H9 (cell line): ENCODE data around the gene STAC. TPM values are rescaled to one million over a fixed set of nuclear protein-coding genes. Genes with fewer than 3 reads are reported as not detected.

Source experiments
- DNase-seq: peaks from one replicate; pipeline ENCODE4 v3.0.0-alpha.2; 2017
- H2AFZ ChIP-seq: one replicate; pipeline ENCODE4 v1.6.1; 2013; ENCODE audit warnings: mild to moderate bottlenecking, low read length, control low read depth, moderate library complexity
- H2AK5ac ChIP-seq: 2 replicates; pipeline ENCODE4 v1.6.1; 2013; ENCODE audit warnings: low read length, control low read depth, mixed read lengths; ENCODE audit not compliant: insufficient read length
- H2BK120ac ChIP-seq: one replicate; pipeline ENCODE4 v1.6.1; 2013; ENCODE audit warnings: low read depth, mild to moderate bottlenecking, low read length, control low read depth, inconsistent platforms; ENCODE audit not compliant: poor library complexity, severe bottlenecking
- H2BK12ac ChIP-seq: 2 replicates; pipeline ENCODE4 v1.6.1; 2013; ENCODE audit warnings: low read length, control low read depth, mixed read lengths, low read depth; ENCODE audit not compliant: insufficient read length
- H2BK15ac ChIP-seq: 2 replicates; pipeline ENCODE4 v1.6.1; 2013; ENCODE audit warnings: low read depth, low read length, control low read depth
- H2BK20ac ChIP-seq: one replicate; pipeline ENCODE4 v1.6.1; 2013; ENCODE audit warnings: low read depth, mild to moderate bottlenecking, low read length, control low read depth, inconsistent platforms; ENCODE audit not compliant: poor library complexity, severe bottlenecking
- H2BK5ac ChIP-seq: 2 replicates; pipeline ENCODE4 v1.6.1; 2013; ENCODE audit warnings: low read length, control low read depth, mixed read lengths; ENCODE audit not compliant: insufficient read length
- H3K14ac ChIP-seq: 2 replicates; pipeline ENCODE4 v1.6.1; 2013; ENCODE audit warnings: low read length, control low read depth; ENCODE audit not compliant: insufficient read depth
- H3K18ac ChIP-seq: 2 replicates; pipeline ENCODE4 v1.6.1; 2013; ENCODE audit warnings: low read depth, mild to moderate bottlenecking, mixed read lengths, low read length, control low read depth; ENCODE audit not compliant: insufficient read length
- H3K23ac ChIP-seq: 2 replicates; pipeline ENCODE4 v1.6.1; 2013; ENCODE audit warnings: low read length, control low read depth, mixed read lengths, low read depth; ENCODE audit not compliant: insufficient read length
- H3K23me2 ChIP-seq: 2 replicates; pipeline ENCODE4 v1.6.1; 2013; ENCODE audit warnings: low read depth, mild to moderate bottlenecking, mixed read lengths, low read length, control low read depth; ENCODE audit not compliant: insufficient read length, poor library complexity, severe bottlenecking
- H3K27ac ChIP-seq: 2 replicates; pipeline ENCODE4 v1.5.1; 2013; ENCODE audit warnings: low read length, control low read depth, mixed read lengths, low read depth; ENCODE audit not compliant: insufficient read length
- H3K27me3 ChIP-seq: 2 replicates; pipeline ENCODE4 v1.6.1; 2013; ENCODE audit warnings: low read length, control low read depth, inconsistent platforms; ENCODE audit not compliant: insufficient read depth
- H3K4ac ChIP-seq: 2 replicates; pipeline ENCODE4 v1.6.1; 2013; ENCODE audit warnings: low read depth, mild to moderate bottlenecking, control low read depth, inconsistent platforms, low read length, moderate library complexity
- H3K4me1 ChIP-seq: 2 replicates; pipeline ENCODE4 v1.6.1; 2013; ENCODE audit warnings: low read length, control low read depth, inconsistent platforms; ENCODE audit not compliant: insufficient read depth
- H3K4me2 ChIP-seq: 2 replicates; pipeline ENCODE4 v1.6.1; 2013; ENCODE audit warnings: low read length, control low read depth, mixed read lengths; ENCODE audit not compliant: insufficient read length, insufficient read depth
- H3K56ac ChIP-seq: 2 replicates; pipeline ENCODE4 v1.6.1; 2013; ENCODE audit warnings: low read depth, mild to moderate bottlenecking, mixed read lengths, low read length, control low read depth; ENCODE audit not compliant: insufficient read length
- H3K79me1 ChIP-seq: 2 replicates; pipeline ENCODE4 v1.6.1; 2013; ENCODE audit warnings: low read depth, mild to moderate bottlenecking, moderate library complexity, low read length, control low read depth, inconsistent platforms; ENCODE audit not compliant: insufficient read depth, poor library complexity, severe bottlenecking
- H3K79me2 ChIP-seq: 2 replicates; pipeline ENCODE4 v1.6.1; 2013; ENCODE audit warnings: low read length, control low read depth, inconsistent platforms; ENCODE audit not compliant: insufficient read depth
- H3K9ac ChIP-seq: 2 replicates; pipeline ENCODE4 v1.6.1; 2013; ENCODE audit warnings: low read length, control low read depth, mixed read lengths; ENCODE audit not compliant: insufficient read length; ENCODE audit errors: extremely low read depth
- H3K9me3 ChIP-seq: one replicate; pipeline ENCODE4 v1.6.1; 2013; ENCODE audit warnings: low read depth, low read length, inconsistent platforms; ENCODE audit not compliant: control insufficient read depth
- H3T11ph ChIP-seq: one replicate; pipeline ENCODE4 v1.6.1; 2013; ENCODE audit warnings: mild to moderate bottlenecking, low read length, control low read depth, inconsistent platforms
- H4K20me1 ChIP-seq: one replicate; pipeline ENCODE4 v1.6.1; 2013; ENCODE audit not compliant: control insufficient read depth, insufficient read length, insufficient read depth
- H4K5ac ChIP-seq: 2 replicates; pipeline ENCODE4 v1.6.1; 2013; ENCODE audit warnings: low read depth, mild to moderate bottlenecking, mixed read lengths, low read length, control low read depth; ENCODE audit not compliant: insufficient read length
- H4K8ac ChIP-seq: replicated peaks from 2 replicates; pipeline ENCODE4 v1.6.1; 2013; ENCODE audit warnings: low read length, control low read depth, mixed read lengths, low read depth; ENCODE audit not compliant: insufficient read length
- H4K91ac ChIP-seq: 2 replicates; pipeline ENCODE4 v1.6.1; 2013; ENCODE audit warnings: low read depth, mild to moderate bottlenecking, moderate library complexity, mixed read lengths, low read length, control low read depth; ENCODE audit not compliant: insufficient read length
- H3K27ac Mint-ChIP-seq, 3 experiments: 2 replicates in 2 of 3; 3 replicates in 1 of 3; pipeline ENCODE4 v1.8.0; 2020 to 2021; ENCODE audit warnings: mixed read lengths in 3 of 3, mild to moderate bottlenecking in 1 of 3, moderate library complexity in 1 of 3
- H3K27me3 Mint-ChIP-seq: 2 replicates; pipeline ENCODE4 v1.8.0; 2021; ENCODE audit warnings: low read depth, mild to moderate bottlenecking, moderate library complexity, mixed read lengths
- H3K36me3 Mint-ChIP-seq, 3 experiments: 2 replicates in 2 of 3; 3 replicates in 1 of 3; pipeline ENCODE4 v1.8.0; 2020 to 2021; ENCODE audit warnings: low read depth in 3 of 3, mixed read lengths in 3 of 3; ENCODE audit not compliant: insufficient read depth in 1 of 3
- H3K4me1 Mint-ChIP-seq, 2 experiments: 2 replicates each; pipeline ENCODE4 v1.8.0; 2020; ENCODE audit warnings: mixed read lengths in 2 of 2
- H3K4me3 Mint-ChIP-seq, 2 experiments: 2 replicates in 1 of 2; 3 replicates in 1 of 2; pipeline ENCODE4 v1.8.0; 2020 to 2021; ENCODE audit warnings: mild to moderate bottlenecking in 2 of 2, mixed read lengths in 2 of 2, moderate library complexity in 1 of 2
- H3K9me3 Mint-ChIP-seq, 2 experiments: 2 replicates in 1 of 2; 3 replicates in 1 of 2; pipeline ENCODE4 v1.8.0; 2020; ENCODE audit warnings: mild to moderate bottlenecking in 2 of 2, mixed read lengths in 2 of 2, moderate library complexity in 1 of 2
- CTCF ChIP-seq: fragments of 200-600 bp; sonication (generic); conservative IDR thresholded peaks from 3 replicates; pipeline ENCODE4 v1.8.0; 2021; ENCODE audit warnings: antibody characterized with exemption, mild to moderate bottlenecking
- WGBS: extraction: QIAGEN DNeasy Blood & Tissue Kit; methylation state at CpG from one replicate; pipeline ENCODE4 v1.1.7; 2013; ENCODE audit warnings: missing lambda C conversion rate, low lambda C conversion rate, mixed read lengths; ENCODE audit not compliant: insufficient read length; ENCODE audit errors: extremely low coverage; 5-methylcytosine and 5-hydroxymethylcytosine counted together
- total RNA-seq: library from RNA; stranded (reverse); gene quantifications from 2 replicates; pipeline ENCODE4 v1.2.1, GENCODE V29; 2021

The STAC gene
- total RNA-seq, 1 experiment from 2014 or later: 3.0 TPM

- Mint-ChIP-seq H3K27me3 (no peaks in the 10 kb centered on the region), H3K27ac (no peak overlapping the region), H3K36me3 (no peaks in the 10 kb centered on the region), H3K4me1 (peaks cover 0 to 3% of the 10 kb centered on the region in 2 experiments; a peak in 1 of 4 replicates), H3K4me3 (no peak overlapping the region), H3K9me3 (no peaks in the 10 kb centered on the region)
- no peak for TF ChIP-seq CTCF
- no peak overlapping the region for H3K4ac ChIP-seq
- H3K14ac ChIP-seq: no peak overlapping the region
- no peak overlapping the region for H3K18ac ChIP-seq
- no peak overlapping the region for H3K23ac ChIP-seq
- no peaks in the 10 kb centered on the region for H3K4me1 ChIP-seq
- H3K79me2 ChIP-seq: no peaks in the 10 kb centered on the region
- no peaks in the 10 kb centered on the region for H3K9me3 ChIP-seq
- no peak overlapping the region for H4K8ac ChIP-seq
- no peaks in the 10 kb centered on the region for H3K27me3 ChIP-seq
- H4K5ac ChIP-seq: no peak overlapping the region
- H2BK20ac ChIP-seq: no peak overlapping the region
- H3K79me1 ChIP-seq: no peaks in the 10 kb centered on the region
- no peaks in the 10 kb centered on the region for H4K20me1 ChIP-seq
- H4K91ac ChIP-seq: no peak overlapping the region
- H2AK5ac ChIP-seq: no peak overlapping the region
- H2BK120ac ChIP-seq: no peak overlapping the region
- no peak overlapping the region for H3K4me2 ChIP-seq
- H2AFZ ChIP-seq: no peak overlapping the region
- H3K9ac ChIP-seq: no peak overlapping the region
- no peaks in the 10 kb centered on the region for H3K23me2 ChIP-seq
- H3T11ph ChIP-seq: no peak overlapping the region
- H3K27ac ChIP-seq: no peak overlapping the region
- no peak overlapping the region for H2BK12ac ChIP-seq
- no CpG with 5 or more reads among the region's 2 CpGs for WGBS
- H2BK15ac ChIP-seq: no peak overlapping the region
- no peak overlapping the region for H3K56ac ChIP-seq
- DNase-seq: no peak
- no peak overlapping the region for H2BK5ac ChIP-seq
Observed at GRCh38 chr3:36558961-36559360, 178.7 kb downstream of the STAC start.
